ENCODE data around the gene DOC2A. TPM values are rescaled to one million over a fixed set of nuclear protein-coding genes. Genes with fewer than 3 reads are reported as not detected.

DOC2A gene
- total and polyA plus RNA-seq, 9 of the 15 experiments (the other 6 are each of a cell fraction or from before 2014, with no cell fraction given): 0.03 to 0.38 (median 0.28) TPM; not detected in 1

DNA sequence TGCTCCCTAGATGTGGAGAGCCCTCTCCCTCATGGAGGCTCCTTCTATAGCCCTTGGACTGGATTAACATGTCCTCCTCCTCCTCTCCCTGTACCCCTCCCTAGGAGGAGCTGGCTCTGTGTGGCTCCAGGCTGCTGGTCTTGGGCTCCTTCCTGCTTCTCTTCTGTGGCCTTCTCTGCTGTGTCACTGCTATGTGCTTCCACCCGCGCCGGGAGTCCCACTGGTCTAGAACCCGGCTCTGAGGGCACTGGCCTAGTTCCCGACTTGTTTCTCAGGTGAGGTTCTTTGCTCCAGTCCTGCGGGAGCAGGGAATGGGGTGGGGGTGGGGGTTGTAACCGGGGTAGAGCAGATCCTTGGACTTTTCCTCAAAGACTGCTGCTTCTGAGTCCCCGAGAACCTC, 39.5 kb downstream of the DOC2A start:
- DNase-seq (ENCODE audit: extremely low read depth in 1 of 4, low spot score in 3 of 4) (no peak), ATAC-seq (no peak), FAIRE-seq (no peak)
- H3K79me2 ChIP-seq (ENCODE audit: control insufficient read depth, insufficient read depth, low read length): peaks cover 26% of the 10 kb centered on the region
- no peak for TF ChIP-seq NFIC (IDR thresholded peaks at IDR 0.05)
- no peak for TF ChIP-seq CREB1 (IDR thresholded peaks at IDR 0.05)
- TF ChIP-seq CREB1 (CRISPR knock-in tag; IDR thresholded peaks at IDR 0.05): no peak
- no peak for TF ChIP-seq TBL1XR1 (IDR thresholded peaks at IDR 0.05; ENCODE audit: low read length in 2 of 2)
- TF ChIP-seq, protein P1, sequence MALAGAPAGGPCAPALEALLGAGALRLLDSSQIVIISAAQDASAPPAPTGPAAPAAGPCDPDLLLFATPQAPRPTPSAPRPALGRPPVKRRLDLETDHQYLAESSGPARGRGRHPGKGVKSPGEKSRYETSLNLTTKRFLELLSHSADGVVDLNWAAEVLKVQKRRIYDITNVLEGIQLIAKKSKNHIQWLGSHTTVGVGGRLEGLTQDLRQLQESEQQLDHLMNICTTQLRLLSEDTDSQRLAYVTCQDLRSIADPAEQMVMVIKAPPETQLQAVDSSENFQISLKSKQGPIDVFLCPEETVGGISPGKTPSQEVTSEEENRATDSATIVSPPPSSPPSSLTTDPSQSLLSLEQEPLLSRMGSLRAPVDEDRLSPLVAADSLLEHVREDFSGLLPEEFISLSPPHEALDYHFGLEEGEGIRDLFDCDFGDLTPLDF (CRISPR knock-in tag; IDR thresholded peaks at IDR 0.05): no peak
- no peak for TF ChIP-seq FOXM1 (IDR thresholded peaks at IDR 0.05; ENCODE audit: low read depth)
- no peak for TF ChIP-seq FOXM1 (CRISPR knock-in tag; IDR thresholded peaks at IDR 0.05; ENCODE audit: low read depth)
- TF ChIP-seq, protein P2, sequence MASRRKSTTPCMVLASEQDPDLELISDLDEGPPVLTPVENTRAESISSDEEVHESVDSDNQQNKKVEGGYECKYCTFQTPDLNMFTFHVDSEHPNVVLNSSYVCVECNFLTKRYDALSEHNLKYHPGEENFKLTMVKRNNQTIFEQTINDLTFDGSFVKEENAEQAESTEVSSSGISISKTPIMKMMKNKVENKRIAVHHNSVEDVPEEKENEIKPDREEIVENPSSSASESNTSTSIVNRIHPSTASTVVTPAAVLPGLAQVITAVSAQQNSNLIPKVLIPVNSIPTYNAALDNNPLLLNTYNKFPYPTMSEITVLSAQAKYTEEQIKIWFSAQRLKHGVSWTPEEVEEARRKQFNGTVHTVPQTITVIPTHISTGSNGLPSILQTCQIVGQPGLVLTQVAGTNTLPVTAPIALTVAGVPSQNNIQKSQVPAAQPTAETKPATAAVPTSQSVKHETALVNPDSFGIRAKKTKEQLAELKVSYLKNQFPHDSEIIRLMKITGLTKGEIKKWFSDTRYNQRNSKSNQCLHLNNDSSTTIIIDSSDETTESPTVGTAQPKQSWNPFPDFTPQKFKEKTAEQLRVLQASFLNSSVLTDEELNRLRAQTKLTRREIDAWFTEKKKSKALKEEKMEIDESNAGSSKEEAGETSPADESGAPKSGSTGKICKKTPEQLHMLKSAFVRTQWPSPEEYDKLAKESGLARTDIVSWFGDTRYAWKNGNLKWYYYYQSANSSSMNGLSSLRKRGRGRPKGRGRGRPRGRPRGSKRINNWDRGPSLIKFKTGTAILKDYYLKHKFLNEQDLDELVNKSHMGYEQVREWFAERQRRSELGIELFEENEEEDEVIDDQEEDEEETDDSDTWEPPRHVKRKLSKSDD (conservative IDR thresholded peaks at IDR 0.05; ENCODE audit: low read length): no peak
- no peak for TF ChIP-seq RFX5 (IDR thresholded peaks at IDR 0.05; ENCODE audit: low read depth, low read length)
- TF ChIP-seq, protein P3, sequence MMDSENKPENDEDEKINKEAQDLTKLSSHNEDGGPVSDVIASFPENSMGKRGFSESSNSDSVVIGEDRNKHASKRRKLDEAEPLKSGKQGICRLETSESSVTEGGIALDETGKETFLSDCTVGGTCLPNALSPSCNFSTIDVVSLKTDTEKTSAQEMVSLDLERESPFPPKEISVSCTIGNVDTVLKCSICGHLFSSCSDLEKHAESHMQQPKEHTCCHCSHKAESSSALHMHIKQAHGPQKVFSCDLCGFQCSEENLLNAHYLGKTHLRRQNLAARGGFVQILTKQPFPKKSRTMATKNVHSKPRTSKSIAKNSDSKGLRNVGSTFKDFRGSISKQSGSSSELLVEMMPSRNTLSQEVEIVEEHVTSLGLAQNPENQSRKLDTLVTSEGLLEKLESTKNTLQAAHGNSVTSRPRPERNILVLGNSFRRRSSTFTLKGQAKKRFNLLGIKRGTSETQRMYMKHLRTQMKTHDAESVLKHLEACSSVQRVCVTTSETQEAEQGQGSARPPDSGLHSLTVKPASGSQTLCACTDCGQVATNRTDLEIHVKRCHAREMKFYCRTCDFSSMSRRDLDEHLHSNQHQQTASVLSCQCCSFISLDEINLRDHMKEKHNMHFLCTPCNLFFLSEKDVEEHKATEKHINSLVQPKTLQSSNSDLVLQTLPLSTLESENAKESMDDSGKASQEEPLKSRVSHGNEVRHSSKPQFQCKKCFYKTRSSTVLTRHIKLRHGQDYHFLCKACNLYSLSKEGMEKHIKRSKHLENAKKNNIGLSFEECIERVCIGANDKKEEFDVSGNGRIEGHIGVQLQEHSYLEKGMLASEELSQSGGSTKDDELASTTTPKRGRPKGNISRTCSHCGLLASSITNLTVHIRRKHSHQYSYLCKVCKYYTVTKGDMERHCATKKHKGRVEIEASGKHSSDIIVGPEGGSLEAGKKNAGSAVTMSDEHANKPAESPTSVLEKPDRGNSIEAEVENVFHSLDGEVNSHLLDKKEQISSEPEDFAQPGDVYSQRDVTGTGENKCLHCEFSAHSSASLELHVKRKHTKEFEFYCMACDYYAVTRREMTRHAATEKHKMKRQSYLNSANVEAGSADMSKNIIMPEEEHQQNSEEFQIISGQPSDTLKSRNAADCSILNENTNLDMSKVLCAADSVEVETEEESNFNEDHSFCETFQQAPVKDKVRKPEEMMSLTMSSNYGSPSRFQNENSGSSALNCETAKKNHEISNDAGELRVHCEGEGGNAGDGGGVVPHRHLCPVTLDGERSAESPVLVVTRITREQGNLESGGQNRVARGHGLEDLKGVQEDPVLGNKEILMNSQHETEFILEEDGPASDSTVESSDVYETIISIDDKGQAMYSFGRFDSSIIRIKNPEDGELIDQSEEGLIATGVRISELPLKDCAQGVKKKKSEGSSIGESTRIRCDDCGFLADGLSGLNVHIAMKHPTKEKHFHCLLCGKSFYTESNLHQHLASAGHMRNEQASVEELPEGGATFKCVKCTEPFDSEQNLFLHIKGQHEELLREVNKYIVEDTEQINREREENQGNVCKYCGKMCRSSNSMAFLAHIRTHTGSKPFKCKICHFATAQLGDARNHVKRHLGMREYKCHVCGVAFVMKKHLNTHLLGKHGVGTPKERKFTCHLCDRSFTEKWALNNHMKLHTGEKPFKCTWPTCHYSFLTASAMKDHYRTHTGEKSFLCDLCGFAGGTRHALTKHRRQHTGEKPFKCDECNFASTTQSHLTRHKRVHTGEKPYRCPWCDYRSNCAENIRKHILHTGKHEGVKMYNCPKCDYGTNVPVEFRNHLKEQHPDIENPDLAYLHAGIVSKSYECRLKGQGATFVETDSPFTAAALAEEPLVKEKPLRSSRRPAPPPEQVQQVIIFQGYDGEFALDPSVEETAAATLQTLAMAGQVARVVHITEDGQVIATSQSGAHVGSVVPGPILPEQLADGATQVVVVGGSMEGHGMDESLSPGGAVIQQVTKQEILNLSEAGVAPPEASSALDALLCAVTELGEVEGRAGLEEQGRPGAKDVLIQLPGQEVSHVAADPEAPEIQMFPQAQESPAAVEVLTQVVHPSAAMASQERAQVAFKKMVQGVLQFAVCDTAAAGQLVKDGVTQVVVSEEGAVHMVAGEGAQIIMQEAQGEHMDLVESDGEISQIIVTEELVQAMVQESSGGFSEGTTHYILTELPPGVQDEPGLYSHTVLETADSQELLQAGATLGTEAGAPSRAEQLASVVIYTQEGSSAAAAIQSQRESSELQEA (IDR thresholded peaks at IDR 0.05; ENCODE audit: low read depth): no peak
- ChIA-PET POLR2A (interaction anchor here (0.6 kb wide), 1 partner anchor 14 kb away, joined by 3 read pairs; no protein-coding TSS in a partner anchor), CTCF (ENCODE audit: low intra/inter-chr PET ratio) (no interaction called here)
- no peaks in the 10 kb centered on the region for H3K27me3 ChIP-seq (ENCODE audit: control insufficient read depth in 2 of 2, insufficient read depth in 2 of 2, low read length in 2 of 2)
- no peak overlapping the region for H3K27ac ChIP-seq (ENCODE audit: extremely low read depth, low read depth, low read length)
- in situ Hi-C loops (cut with MboI) (no loop called here), intact Hi-C loops (cut with micrococcal nuclease) (no loop called here)
- no peak overlapping the region for H3K4me2 ChIP-seq (ENCODE audit: insufficient read depth, low read length)
- 87% methylated on average over 8 of the region's 8 CpGs for WGBS (ENCODE audit: insufficient coverage, low coverage, missing lambda C conversion rate)
- H4K20me1 ChIP-seq (replicated peaks; ENCODE audit: control insufficient read depth, insufficient read depth, low read length): peaks cover 17% of the 10 kb centered on the region
- H3K36me3 ChIP-seq (ENCODE audit: control insufficient read depth, insufficient read depth, low read length): peaks cover 33% of the 10 kb centered on the region
- H3K4me3 ChIP-seq: no peak overlapping the region
- H3K9me1 ChIP-seq (ENCODE audit: control insufficient read depth, insufficient read depth, low read length): peaks cover 3% of the 10 kb centered on the region
- H3K9me3 ChIP-seq (replicated peaks; ENCODE audit: control insufficient read depth, insufficient read depth, low read depth, low read length): no peaks in the 10 kb centered on the region; the same call in 1 of the 2 replicates
- no TSS peak for BruUV-seq (replicated peaks)
- peak overlapping the region in 1 of 2 experiments; percentile 49; a peak in 1 of 4 replicates for H3K9ac ChIP-seq (ENCODE audit: insufficient read depth in 1 of 2, low read depth in 2 of 2, low read length in 2 of 2)
- H2AFZ ChIP-seq (ENCODE audit: low read depth, low read length): no peak overlapping the region
- H3K4me1 ChIP-seq (replicated peaks in 1 of 2; ENCODE audit: control insufficient read depth in 2 of 2, insufficient read depth in 2 of 2, low read length in 2 of 2): peaks cover 21 to 27% of the 10 kb centered on the region in 2 experiments; a peak in 4 of 5 replicates
